GM19240 (cell line): ENCODE results near the gene ZBTB24.
"Not testable (repeated sequence)": the region's sequence is repeated elsewhere in the genome, so short reads cannot be mapped to it uniquely, and the experiment has no call there.

Experiments
- DNase-seq: peaks from one replicate; pipeline ENCODE4 v3.0.0; 2011; ENCODE audit warnings: low spot score; ENCODE audit not compliant: insufficient read length

Gene ZBTB24

GRCh38 chr6:109471105-109471810 lies 11.8 kb downstream of the ZBTB24 start:
- no peak for DNase-seq

GRCh38 chr6:109469591-109470189 lies 13.3 kb downstream of the ZBTB24 start:
- no peak for DNase-seq

GRCh38 chr6:109467696-109468095 lies 15.3 kb downstream of the ZBTB24 start:
- DNase-seq = no peak

- no peak for DNase-seq
These were observed 16.7 kb downstream of the ZBTB24 start for GRCh38 chr6:109466212-109466923.

GRCh38 chr6:109465772-109466171 lies 17.2 kb downstream of the ZBTB24 start:
- no peak for DNase-seq

- DNase-seq = no peak
These were observed 21.1 kb downstream of the ZBTB24 start for GRCh38 chr6:109461733-109462526.

- not testable (repeated sequence) for DNase-seq
These were observed 21.8 kb downstream of the ZBTB24 start for GRCh38 chr6:109461205-109461604.

GRCh38 chr6:109460161-109460829 lies 22.7 kb downstream of the ZBTB24 start:
- DNase-seq = no peak

- DNase-seq = peak; percentile 40
These were observed 24.1 kb downstream of the ZBTB24 start for GRCh38 chr6:109458774-109459531.

GRCh38 chr6:109457562-109457996 lies 25.4 kb downstream of the ZBTB24 start:
- no peak for DNase-seq

- DNase-seq = no peak
These were observed 26.1 kb downstream of the ZBTB24 start for GRCh38 chr6:109456710-109457561.

GRCh38 chr6:109456111-109456583 lies 26.9 kb downstream of the ZBTB24 start:
- DNase-seq = no peak

GRCh38 chr6:109455437-109456110 lies 27.4 kb downstream of the ZBTB24 start, which contains the start of gene MICAL1:
MICAL1 (minus strand) TSS chr6:109455772; CDS start chr6:109454196, 1,576 bp downstream.
- peak; percentile 43 for DNase-seq

GRCh38 chr6:109454496-109455436 lies 28.3 kb downstream of the ZBTB24 start:
- DNase-seq = no peak

GRCh38 chr6:109453594-109454495 lies 29.2 kb downstream of the ZBTB24 start:
- DNase-seq = no peak

GRCh38 chr6:109453156-109453555 lies 29.9 kb downstream of the ZBTB24 start:
- no peak for DNase-seq
